BJ (cell line): ENCODE results near the gene ZBTB42. TPM values are rescaled to one million over a fixed set of nuclear protein-coding genes. Genes with fewer than 3 reads are reported as not detected.

Experiments used
- CTCF ChIA-PET: fragments of 350-600 bp; formaldehyde crosslinking; extraction: SDS; loops from one replicate; lab custom pipeline; 2021; ENCODE audit warnings: antibody characterized with exemption, inconsistent platforms; lab: Yijun Ruan, JAX
- POLR2A ChIA-PET: fragments of 300-600 bp; sonication (Branson Sonifier 250); formaldehyde crosslinking; extraction: SDS; loops from one replicate; lab custom pipeline; 2021; ENCODE audit warnings: antibody characterized with exemption; lab: Charles Lee
- DNase-seq: peaks from one replicate; pipeline ENCODE4 v3.0.0-alpha.2; 2011; ENCODE audit warnings: low read depth
- H3K27me3 ChIP-seq: 2 replicates; pipeline ENCODE4 v1.6.0; 2011; ENCODE audit warnings: low read length; ENCODE audit not compliant: control insufficient read depth, insufficient read depth
- H3K36me3 ChIP-seq: 2 replicates; pipeline ENCODE4 v1.5.1; 2011; ENCODE audit warnings: low read length; ENCODE audit not compliant: control insufficient read depth, insufficient read depth
- H3K4me3 ChIP-seq: 2 replicates; pipeline ENCODE4 v1.5.1; 2011; ENCODE audit warnings: low read depth, mild to moderate bottlenecking, control low read depth, low read length
- CTCF ChIP-seq: IDR thresholded peaks from 2 replicates; pipeline ENCODE4 v1.5.1; 2011; ENCODE audit warnings: low read depth, mild to moderate bottlenecking, control low read depth, inconsistent platforms, low read length, moderate library complexity; ENCODE audit not compliant: insufficient read depth
- polyA plus RNA-seq: library from polyadenylated mRNA; depleted of rRNA; stranded (reverse); fragments of >200 nt; gene quantifications from 2 replicates; pipeline ENCODE4 v1.2.3, GENCODE V29; 2011

Gene ZBTB42
- polyA plus RNA-seq, 1 experiment = 2.7 TPM

GRCh38 chr14:104775073-104775489 is 25.8 kb upstream of the ZBTB42 start:
- Histone ChIP-seq H3K4me3 (no peak overlapping the region), H3K36me3 (peaks cover 50% of the 10 kb centered on the region), H3K27me3 (no peaks in the 10 kb centered on the region)
- ChIA-PET POLR2A (no interaction called here), CTCF (interaction anchor here (0.6 to 1.5 kb wide), 5 partner anchors 9 to 52 kb away, joined by 3 to 4 read pairs (median 3); no protein-coding TSS in a partner anchor)
- TF ChIP-seq CTCF = no peak
- no peak for DNase-seq

- H3K27me3 ChIP-seq = no peaks in the 10 kb centered on the region
- POLR2A ChIA-PET = no interaction called here
- H3K36me3 ChIP-seq = peaks cover 43% of the 10 kb centered on the region
- no peak overlapping the region for H3K4me3 ChIP-seq
- no peak for DNase-seq
- CTCF ChIA-PET = interaction anchor here (0.9 to 1.4 kb wide), 2 partner anchors 8 to 11 kb away, joined by 4 to 7 read pairs; no protein-coding TSS in a partner anchor
- TF ChIP-seq CTCF = no peak
Measured at GRCh38 chr14:104776481-104776880, 24.4 kb upstream of the ZBTB42 start.

- H3K36me3 ChIP-seq = peaks cover 37% of the 10 kb centered on the region
- POLR2A ChIA-PET = no interaction called here
- no peak overlapping the region for H3K4me3 ChIP-seq
- TF ChIP-seq CTCF = no peak
- H3K27me3 ChIP-seq = no peaks in the 10 kb centered on the region
- no peak for DNase-seq
- CTCF ChIA-PET = interaction anchor here (0.9 to 6.3 kb wide), 2 partner anchors 7 to 9 kb away, joined by 7 to 33 read pairs; no protein-coding TSS in a partner anchor
Measured at GRCh38 chr14:104776961-104777807, 23.7 kb upstream of the ZBTB42 start.

GRCh38 chr14:104777808-104778249 is 23.1 kb upstream of the ZBTB42 start:
- CTCF ChIA-PET = interaction anchor here (6.3 kb wide), 1 partner anchor 8 kb away, joined by 33 read pairs; no protein-coding TSS in a partner anchor

More at GRCh38 chr14:104777808-104778249, 23.1 kb upstream of the ZBTB42 start:
- POLR2A ChIA-PET = no interaction called here
- H3K4me3 ChIP-seq = no peak overlapping the region
- no peak for TF ChIP-seq CTCF
- DNase-seq = no peak
- peaks cover 37% of the 10 kb centered on the region for H3K36me3 ChIP-seq
- no peaks in the 10 kb centered on the region for H3K27me3 ChIP-seq
